GM12872 (cell line): Measurements from ENCODE around the gene PLPP7.

Experiments used
- TF ChIP-seq, protein P1 (sequence below): IDR thresholded peaks from 3 replicates; pipeline ENCODE4 v1.5.1; 2011; ENCODE audit warnings: low read depth, mild to moderate bottlenecking, low read length, moderate library complexity; ENCODE audit not compliant: insufficient read depth

PLPP7 gene

DNA sequence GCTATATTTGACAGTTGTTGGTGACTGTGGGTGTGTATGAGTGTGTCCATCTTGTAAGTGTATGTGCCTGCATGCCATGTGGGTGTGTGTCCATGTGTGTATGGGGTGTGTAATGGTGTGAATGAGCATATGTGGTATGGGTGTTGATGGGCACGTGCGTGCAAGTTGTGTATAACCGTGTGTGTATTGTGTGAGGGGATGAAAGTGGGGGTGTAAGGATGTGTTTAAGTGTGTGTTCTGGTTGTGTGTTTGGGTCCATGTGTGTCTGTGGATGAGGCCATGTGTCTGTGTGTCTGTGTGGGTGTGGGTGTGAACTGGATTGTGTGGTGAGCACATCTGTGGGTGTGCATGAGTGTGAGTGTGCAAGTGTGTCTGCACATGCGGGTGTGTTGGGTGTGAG is 7.3 kb upstream of the PLPP7 start:
- TF ChIP-seq, protein P1, sequence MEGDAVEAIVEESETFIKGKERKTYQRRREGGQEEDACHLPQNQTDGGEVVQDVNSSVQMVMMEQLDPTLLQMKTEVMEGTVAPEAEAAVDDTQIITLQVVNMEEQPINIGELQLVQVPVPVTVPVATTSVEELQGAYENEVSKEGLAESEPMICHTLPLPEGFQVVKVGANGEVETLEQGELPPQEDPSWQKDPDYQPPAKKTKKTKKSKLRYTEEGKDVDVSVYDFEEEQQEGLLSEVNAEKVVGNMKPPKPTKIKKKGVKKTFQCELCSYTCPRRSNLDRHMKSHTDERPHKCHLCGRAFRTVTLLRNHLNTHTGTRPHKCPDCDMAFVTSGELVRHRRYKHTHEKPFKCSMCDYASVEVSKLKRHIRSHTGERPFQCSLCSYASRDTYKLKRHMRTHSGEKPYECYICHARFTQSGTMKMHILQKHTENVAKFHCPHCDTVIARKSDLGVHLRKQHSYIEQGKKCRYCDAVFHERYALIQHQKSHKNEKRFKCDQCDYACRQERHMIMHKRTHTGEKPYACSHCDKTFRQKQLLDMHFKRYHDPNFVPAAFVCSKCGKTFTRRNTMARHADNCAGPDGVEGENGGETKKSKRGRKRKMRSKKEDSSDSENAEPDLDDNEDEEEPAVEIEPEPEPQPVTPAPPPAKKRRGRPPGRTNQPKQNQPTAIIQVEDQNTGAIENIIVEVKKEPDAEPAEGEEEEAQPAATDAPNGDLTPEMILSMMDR = no peak

- TF ChIP-seq, protein P1 = no peak
These were observed 6.7 kb upstream of the PLPP7 start for GRCh38 chr9:131282688-131283422.

- TF ChIP-seq, protein P1 = no peak
These were observed 4.7 kb upstream of the PLPP7 start for GRCh38 chr9:131284856-131285255.

GRCh38 chr9:131287359-131287758 is 2.2 kb upstream of the PLPP7 start:
- TF ChIP-seq, protein P1 = no peak

GRCh38 chr9:131288217-131288616 is 1.3 kb upstream of the PLPP7 start:
- TF ChIP-seq, protein P1 = no peak

GRCh38 chr9:131290036-131290766 is 678 bp downstream of the PLPP7 start:
- TF ChIP-seq, protein P1 = no peak

GRCh38 chr9:131290767-131291370 is 1.3 kb downstream of the PLPP7 start:
- TF ChIP-seq, protein P1 = no peak
